Left forelimb (tissue), 1 donor: ENCODE measurements around the gene RSF1.

Source experiments
- DNase-seq: peaks from one replicate; pipeline ENCODE4 v3.0.0-alpha.2; 2018; ENCODE audit warnings: low spot score

Gene RSF1

GRCh38 chr11:77748266-77748665, 72.3 kb downstream of the RSF1 start:
- DNase-seq = no peak

- DNase-seq = no peak
These were observed 73.0 kb downstream of the RSF1 start for GRCh38 chr11:77747381-77747969.

DNA sequence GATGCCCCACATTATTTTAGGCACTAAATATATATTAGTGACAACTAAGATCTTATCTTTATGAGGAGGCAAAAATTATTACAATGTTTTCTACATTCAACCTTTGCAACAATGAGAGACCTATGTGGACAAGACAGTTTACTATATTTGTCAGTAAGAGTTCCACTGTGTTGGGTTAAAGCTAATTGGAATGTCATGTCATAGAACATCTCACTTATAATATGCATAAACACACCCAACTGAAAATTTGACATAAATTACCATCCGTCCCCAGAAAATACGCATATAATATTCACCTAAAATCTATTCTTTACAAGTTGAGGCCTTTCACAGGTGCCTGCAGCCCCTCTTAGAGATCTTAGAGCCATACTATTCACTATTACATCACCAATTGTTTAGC, 84.0 kb downstream of the RSF1 start:
- DNase-seq = no peak

GRCh38 chr11:77734890-77735289, 85.6 kb downstream of the RSF1 start:
- DNase-seq = no peak

DNA sequence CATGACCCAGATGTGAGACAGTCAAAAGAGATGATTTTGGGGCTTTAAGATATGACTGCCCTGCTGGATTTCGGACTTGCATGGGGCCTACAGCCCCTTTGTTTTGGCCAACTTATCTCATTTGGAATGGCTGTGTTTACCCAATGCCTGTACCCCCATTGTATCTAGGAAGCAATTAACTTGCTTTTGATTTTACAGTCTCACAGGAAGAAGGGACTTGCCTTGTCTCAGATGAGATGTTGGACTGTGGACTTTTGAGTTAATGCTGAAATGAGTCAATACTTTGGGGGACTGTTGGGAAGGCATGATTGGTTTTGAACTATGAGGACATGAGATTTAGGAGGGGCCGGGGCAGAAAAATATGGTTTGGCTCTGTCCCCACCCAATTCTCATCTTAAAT, 88.4 kb downstream of the RSF1 start:
- DNase-seq = no peak

DNA sequence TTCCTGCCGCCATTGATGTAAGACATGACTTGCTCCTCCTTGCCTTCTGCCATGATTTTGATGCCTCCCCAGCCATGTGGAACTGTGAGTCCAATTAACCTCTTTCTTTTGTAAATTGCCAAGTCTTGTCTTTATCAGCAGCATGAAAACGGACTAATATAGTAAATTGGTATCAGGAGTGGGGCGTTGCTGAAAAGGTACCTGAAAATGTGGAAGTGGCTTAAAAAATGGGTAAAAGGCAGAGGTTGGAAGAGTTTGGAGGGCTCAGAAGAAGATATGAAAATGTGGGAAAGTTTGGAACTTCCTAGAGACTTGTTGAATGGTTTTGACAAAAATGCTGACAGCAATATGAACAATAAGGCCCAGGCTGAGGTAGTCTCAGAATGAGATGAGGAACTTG, 89.7 kb downstream of the RSF1 start:
- DNase-seq = no peak

DNA sequence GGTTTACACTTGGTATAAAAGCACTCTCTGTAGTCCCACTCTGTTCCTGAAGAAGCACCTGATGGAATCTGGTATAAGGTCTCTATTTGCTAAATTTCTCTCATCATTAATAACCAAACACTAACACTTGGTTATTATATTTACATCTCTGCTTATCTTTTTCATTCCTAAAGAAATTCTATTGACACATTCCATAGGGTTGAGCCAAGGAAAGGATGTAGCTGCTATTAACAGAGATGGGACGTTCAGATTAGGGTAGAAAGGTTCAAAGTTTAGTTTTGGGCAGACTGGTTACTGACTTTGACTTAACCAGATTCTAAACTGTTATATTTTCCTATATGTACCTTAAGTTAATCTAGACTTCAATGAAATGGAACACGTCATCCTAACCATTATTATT, 91.5 kb downstream of the RSF1 start:
- no peak for DNase-seq

- no peak for DNase-seq
These were observed 92.2 kb downstream of the RSF1 start for GRCh38 chr11:77728203-77728786.

- no peak for DNase-seq
These were observed 94.0 kb downstream of the RSF1 start for GRCh38 chr11:77726524-77726923.

GRCh38 chr11:77725433-77725832, 95.1 kb downstream of the RSF1 start:
- DNase-seq = no peak

GRCh38 chr11:77724636-77725035, 95.9 kb downstream of the RSF1 start:
- no peak for DNase-seq

GRCh38 chr11:77723024-77723423, 97.5 kb downstream of the RSF1 start:
- no peak for DNase-seq

DNA sequence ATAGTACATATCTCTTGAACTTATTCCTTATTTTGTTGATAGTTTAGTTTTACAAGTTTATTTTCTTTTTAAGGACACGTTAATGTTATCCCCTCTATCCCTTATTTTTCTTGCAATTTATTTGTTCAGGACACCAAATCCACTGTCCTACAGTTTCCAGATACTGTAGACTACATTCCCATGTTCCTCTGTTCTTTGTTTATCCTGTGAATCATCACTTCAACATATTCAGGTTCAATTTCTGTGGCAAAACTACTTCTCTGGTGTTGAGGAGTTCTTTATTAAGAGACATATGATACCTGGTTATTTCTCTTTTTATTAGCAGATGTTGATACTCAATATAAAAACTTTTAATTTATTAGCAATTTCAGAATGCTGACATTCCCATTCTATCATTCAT, 110.2 kb downstream of the RSF1 start:
- no peak for DNase-seq

- no peak for DNase-seq
These were observed 114.5 kb downstream of the RSF1 start for GRCh38 chr11:77705876-77706579.

GRCh38 chr11:77705195-77705875, 115.2 kb downstream of the RSF1 start:
- DNase-seq = no peak

DNA sequence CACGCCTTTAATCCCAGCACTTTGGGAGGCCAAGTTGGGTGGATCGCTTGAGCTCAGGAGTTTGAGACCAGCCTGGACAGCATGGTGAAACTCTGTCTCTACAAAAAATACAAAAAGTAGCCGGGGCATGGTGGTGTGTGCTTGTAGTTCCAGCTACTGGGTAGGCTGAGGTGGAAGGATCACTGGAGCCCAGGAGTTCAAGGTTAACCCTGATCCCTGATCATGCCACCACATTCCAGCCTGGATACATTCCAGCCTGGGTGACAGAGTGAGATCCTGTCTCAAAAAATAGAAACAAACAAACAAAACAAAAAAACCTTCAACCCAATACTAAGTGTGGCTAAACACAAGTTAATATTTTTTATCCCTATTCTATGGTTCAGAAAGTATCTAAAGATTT, 116.5 kb downstream of the RSF1 start:
- no peak for DNase-seq

DNA sequence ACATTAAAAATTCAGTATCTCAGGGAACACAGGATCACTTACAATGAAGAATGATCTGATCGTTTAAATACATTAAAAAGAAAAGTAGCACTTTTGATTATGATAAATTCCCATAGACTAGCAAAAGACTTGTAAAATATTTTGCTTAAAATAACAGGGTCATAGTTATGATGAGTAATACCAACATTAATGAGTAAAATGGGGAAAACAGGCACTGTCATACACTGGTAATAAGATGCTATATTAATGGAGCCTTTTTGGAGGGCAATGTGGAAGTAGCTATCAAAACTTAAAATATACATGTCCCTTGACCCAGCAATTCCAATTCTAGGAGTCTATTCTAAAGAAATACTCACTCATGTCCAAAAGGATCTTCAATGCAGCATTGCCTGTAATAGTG, 121.1 kb downstream of the RSF1 start:
- DNase-seq = no peak

GRCh38 chr11:77698896-77699295, 121.6 kb downstream of the RSF1 start:
- no peak for DNase-seq

- no peak for DNase-seq
These were observed 122.7 kb downstream of the RSF1 start for GRCh38 chr11:77697865-77698264.

DNA sequence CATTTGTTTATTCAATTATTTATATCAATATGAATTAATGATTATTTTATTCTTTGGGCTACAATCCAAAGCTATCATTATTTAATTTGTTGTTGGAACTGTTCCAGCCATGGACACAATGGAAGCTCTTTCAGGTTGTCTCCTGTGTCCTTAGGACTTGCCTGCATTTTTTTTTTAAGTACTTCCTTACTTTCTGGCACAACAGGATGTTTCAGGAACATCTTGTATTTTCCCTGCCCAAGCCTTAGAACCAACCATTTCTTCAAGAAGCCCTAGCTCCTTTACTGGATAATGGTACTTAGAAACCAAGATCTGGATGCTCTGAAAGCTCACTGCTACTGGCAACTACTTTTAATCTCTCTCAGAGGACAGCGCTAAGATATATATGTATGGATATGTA, 125.1 kb downstream of the RSF1 start:
- no peak for DNase-seq

GRCh38 chr11:77690649-77691048, 129.9 kb downstream of the RSF1 start:
- no peak for DNase-seq

- DNase-seq = no peak
These were observed 133.4 kb downstream of the RSF1 start for GRCh38 chr11:77687088-77687487.

GRCh38 chr11:77677138-77677537, 143.4 kb downstream of the RSF1 start:
- DNase-seq = no peak
